Dedifferentiated amniotic fluid mesenchymal stem cell (primary cell): ENCODE measurements around the gene APEH.

Experiments used
- DNase-seq: peaks from one replicate; pipeline ENCODE4 v3.0.0-alpha.2; 2016; ENCODE audit errors: extremely low spot score

The APEH gene

DNA sequence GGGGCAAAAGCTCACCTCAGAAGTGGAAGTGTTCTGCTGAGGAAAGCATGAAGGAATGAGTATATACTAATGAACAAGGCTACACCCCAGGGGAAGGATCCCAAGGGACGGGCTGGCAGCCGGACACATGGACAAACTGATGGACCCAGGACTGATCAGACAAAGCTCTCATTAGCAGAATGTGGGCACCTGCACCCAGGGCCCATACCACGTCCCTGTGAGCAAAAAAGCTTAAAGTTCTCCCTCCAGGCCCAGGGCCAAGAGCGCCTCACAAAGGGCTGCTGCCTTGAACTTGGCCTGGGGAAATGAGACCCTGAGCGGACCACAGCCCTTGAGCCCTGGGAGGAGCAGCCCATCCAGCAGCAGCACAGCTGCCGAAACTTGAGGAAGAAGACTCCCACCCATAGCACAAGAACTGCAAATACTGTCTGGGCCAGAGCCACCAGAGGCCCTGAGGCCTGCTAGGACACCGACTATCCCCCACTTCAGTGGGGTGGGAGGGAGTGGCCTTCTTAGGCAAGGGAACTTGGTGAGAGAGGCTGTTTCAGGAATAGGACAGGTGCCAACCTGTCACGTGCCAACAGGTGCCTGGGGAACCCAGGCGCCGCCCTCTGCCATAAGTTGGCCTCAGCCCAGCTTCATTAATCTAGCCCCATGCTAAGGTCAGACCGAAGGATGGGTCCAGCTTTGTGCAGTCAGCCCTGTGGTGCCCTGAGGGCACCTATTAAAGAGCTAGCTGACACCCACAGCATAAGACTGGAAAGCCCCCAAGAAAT is 51.9 kb downstream of the APEH start:
- no peak for DNase-seq

DNA sequence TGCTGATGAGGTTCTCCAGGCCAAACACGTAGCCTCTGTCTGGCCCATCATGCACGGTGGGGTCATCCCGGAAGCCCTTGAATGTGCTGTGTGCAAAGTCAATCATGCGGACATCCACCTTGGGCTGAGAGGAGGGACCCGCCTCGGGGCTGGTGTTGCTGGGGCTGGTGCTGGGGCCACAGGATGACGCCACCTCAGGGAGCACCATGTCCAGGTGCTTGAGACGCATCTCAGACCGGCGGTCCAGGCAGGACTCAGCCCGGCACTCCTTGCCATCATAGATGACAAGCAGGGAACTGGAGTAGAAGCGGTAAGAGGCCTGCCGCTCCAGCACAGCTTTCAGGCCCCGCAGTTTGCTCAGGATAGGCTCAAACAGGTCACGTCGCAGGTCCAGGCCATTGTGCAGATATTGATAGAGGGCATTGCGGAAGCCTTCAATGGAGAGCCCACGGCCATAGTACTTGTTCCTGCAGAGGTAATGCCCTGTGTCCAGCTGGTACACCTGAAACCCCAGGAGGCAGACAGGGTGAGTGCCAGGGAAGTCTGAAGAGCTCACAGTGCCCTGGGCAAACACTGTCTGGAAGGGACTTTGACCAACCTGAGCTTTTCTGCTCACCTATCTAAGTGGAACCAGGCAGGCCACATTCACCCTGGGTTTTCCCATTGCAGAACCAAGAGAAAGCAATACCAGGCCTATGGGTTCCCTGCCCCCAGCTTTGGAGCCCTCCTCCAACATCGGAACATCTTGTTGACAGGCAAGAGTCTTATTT is 53.2 kb downstream of the APEH start:
- no peak for DNase-seq

DNA sequence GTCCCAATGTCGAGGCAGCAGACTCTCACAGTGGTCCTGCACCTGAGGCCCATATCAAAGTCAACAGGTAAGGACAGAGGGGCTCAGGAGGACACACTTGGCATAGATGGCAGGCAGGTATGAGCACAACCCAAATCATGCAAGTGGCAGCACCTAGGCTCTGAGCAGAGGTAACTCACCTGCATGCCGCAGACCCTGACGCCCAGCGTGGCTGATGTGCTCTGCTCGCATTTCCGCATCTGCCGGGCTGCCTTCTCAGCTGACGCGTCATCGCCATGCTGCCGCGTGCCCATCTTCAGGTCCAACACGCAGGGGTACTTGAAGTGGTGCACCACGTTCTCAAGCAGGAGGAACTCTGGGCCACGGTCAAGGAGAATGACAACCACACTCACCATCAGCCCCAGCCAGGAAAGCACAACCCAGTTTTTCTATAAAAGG is 53.8 kb downstream of the APEH start:
- no peak for DNase-seq

DNA sequence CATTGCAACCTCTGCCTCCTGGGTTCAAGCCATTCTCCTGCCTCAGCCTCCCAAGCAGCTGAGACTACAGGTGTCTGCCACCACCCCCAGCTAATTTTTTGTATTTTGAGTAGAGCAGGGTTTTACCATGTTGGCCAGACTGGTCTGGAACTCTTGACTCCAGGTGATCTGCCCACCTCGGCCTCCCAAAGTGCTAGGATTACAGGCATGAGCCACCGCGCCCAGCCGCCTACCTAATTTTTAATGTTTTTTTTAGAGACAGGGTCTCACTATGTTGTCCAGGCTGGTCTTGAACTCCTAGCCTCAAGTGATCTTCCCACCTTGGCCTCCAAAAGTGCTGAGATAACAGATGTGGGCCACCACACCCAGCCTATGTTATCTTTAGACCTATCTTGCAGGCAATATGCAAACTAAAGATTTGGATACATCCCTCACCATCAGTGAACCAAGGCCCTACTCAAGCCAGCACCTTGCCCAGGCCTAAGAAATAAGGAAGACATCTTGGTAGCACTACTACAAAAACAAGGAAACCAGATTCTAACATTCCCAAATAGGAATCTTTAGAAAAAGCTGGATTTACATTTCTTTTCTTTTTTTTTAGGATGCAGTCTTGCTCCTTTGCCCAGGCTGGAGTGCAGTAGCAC is 55.9 kb downstream of the APEH start:
- no peak for DNase-seq

DNA sequence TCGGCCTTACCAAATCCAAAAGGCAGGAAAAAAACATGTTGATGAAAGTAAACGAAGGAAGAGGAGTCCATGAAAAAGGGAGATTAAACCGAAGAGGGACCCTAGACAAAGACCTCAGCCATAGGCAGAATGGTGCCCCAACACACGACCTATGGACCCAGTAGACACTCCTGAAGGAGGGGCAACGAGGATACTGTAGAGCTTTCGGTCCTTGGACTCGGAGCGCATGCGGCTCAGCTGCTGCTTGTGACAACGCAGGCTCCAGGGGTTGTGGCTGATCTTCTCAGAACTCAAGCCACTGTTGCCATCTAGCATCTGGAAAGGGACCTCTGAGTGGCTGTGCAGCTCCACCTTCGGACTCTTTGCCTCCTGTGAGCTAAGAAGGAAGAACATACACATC is 58.4 kb downstream of the APEH start:
- no peak for DNase-seq

DNA sequence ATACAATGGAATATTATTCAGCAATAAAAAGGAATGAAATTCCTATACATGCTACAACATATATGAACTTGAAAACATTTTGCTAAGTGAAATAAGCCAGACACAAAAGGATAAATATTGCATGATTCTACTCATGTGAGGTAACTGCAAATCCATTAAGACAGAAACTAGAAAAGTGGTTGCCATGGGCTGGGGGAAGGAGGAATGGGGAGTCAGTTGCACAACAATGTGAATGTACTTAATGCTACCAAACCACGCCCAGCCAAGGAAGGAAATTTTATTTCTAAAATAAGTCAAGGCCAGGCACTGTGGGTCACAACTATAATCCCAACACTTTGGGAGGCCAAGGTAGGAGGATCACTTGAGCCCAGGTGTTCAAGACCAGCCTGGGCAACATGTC is 59.4 kb downstream of the APEH start:
- no peak for DNase-seq
